NCI-H2171 treated with DMSO at 0.1 percent for 48 hours (cell line): Measurements from ENCODE around the gene CABS1.

Experiments used
- DNase-seq: peaks from one replicate; lab custom pipeline; 2025; lab: John Stamatoyannopoulos, UW

Gene CABS1

GRCh38 chr4:70382691-70383181, 48.0 kb downstream of the CABS1 start, which contains the start of gene SMR3B:
TSS of gene SMR3B (plus strand) at chr4:70383131. CDS start at chr4:70384511, 1,380 bp downstream.
- no peak for DNase-seq
